Liver (tissue), 9 donors: Measurements from ENCODE around the gene JAZF1. TPM values are rescaled to one million over a fixed set of nuclear protein-coding genes. Genes with fewer than 3 reads are reported as not detected.

Source experiments
- DNase-seq: peaks from one replicate; pipeline ENCODE4 v3.0.0-alpha.2; 2017; ENCODE audit warnings: low spot score
- H3K27ac ChIP-seq, 2 donors: one replicate each; pipeline ENCODE4 v1.7.0; 2013; ENCODE audit warnings: inconsistent platforms in 2 of 2, low read length in 2 of 2, control low read depth in 1 of 2, low read depth in 1 of 2, mild to moderate bottlenecking in 1 of 2
- H3K27me3 ChIP-seq, 4 donors: one replicate each; pipeline versions ENCODE4 v1.6.1 to v1.7.0; 2013; ENCODE audit warnings: low read length in 3 of 4, inconsistent platforms in 1 of 4, mild to moderate bottlenecking in 1 of 4, moderate library complexity in 1 of 4; ENCODE audit not compliant: control insufficient read depth in 4 of 4, insufficient read depth in 4 of 4
- H3K36me3 ChIP-seq, 4 donors: one replicate each; pipeline versions ENCODE4 v1.6.1 to v1.7.0; 2013; ENCODE audit warnings: low read length in 3 of 4, mild to moderate bottlenecking in 3 of 4, low read depth in 1 of 4, moderate library complexity in 1 of 4; ENCODE audit not compliant: control insufficient read depth in 4 of 4, insufficient read depth in 3 of 4
- H3K4me1 ChIP-seq, 4 donors: one replicate each; pipeline versions ENCODE4 v1.6.1 to v1.7.0; 2013; ENCODE audit warnings: low read length in 3 of 4, mild to moderate bottlenecking in 3 of 4, moderate library complexity in 1 of 4; ENCODE audit not compliant: control insufficient read depth in 4 of 4, insufficient read depth in 4 of 4
- H3K4me3 ChIP-seq, 3 donors: one replicate each; pipeline versions ENCODE4 v1.6.1 to v1.7.0; 2013; ENCODE audit warnings: low read length in 3 of 3, control low read depth in 1 of 3, low read depth in 1 of 3, mild to moderate bottlenecking in 1 of 3
- H3K9ac ChIP-seq, 2 donors: one replicate each; pipeline ENCODE4 v1.7.0; 2013; ENCODE audit warnings: low read length in 2 of 2, mild to moderate bottlenecking in 2 of 2, moderate library complexity in 2 of 2, control low read depth in 1 of 2, low read depth in 1 of 2
- H3K9me3 ChIP-seq, 4 donors: one replicate each; pipeline versions ENCODE4 v1.6.1 to v1.7.0; 2013; ENCODE audit warnings: low read length in 3 of 4; ENCODE audit not compliant: control insufficient read depth in 4 of 4
- EGR1 ChIP-seq, 2 donors: IDR thresholded peaks; 2 replicates each; pipeline ENCODE4 v1.6.1; 2016 to 2018; ENCODE audit warnings: antibody characterized with exemption in 2 of 2, low read depth in 2 of 2
- FOXA1 ChIP-seq: IDR thresholded peaks from 2 replicates; pipeline ENCODE4 v1.6.1; 2016; ENCODE audit warnings: antibody characterized with exemption
- FOXA2 ChIP-seq: IDR thresholded peaks from 2 replicates; pipeline ENCODE4 v1.6.1; 2016; ENCODE audit warnings: antibody characterized with exemption
- GABPA ChIP-seq, 2 donors: IDR thresholded peaks in 1 of 2; conservative IDR thresholded peaks in 1 of 2; 2 replicates each; pipeline ENCODE4 v1.6.1; 2016; ENCODE audit warnings: antibody characterized with exemption in 2 of 2, mild to moderate bottlenecking in 1 of 2, moderate library complexity in 1 of 2
- HNF4A ChIP-seq, 2 donors: conservative IDR thresholded peaks; 2 replicates each; pipeline ENCODE4 v1.6.1; 2016; ENCODE audit warnings: antibody characterized with exemption in 2 of 2, mild to moderate bottlenecking in 2 of 2
- HNF4G ChIP-seq: IDR thresholded peaks from 2 replicates; pipeline ENCODE4 v1.6.1; 2016; ENCODE audit warnings: antibody characterized with exemption
- JUND ChIP-seq, 2 donors: IDR thresholded peaks; 2 replicates each; pipeline ENCODE4 v1.6.1; 2016; ENCODE audit warnings: antibody characterized with exemption in 2 of 2
- NR2F2 ChIP-seq: IDR thresholded peaks from 2 replicates; pipeline ENCODE4 v1.6.1; 2016; ENCODE audit warnings: antibody characterized with exemption
- RAD21 ChIP-seq, 2 donors: IDR thresholded peaks; 2 replicates each; pipeline ENCODE4 v1.6.1; 2016; ENCODE audit warnings: antibody characterized with exemption in 2 of 2, mild to moderate bottlenecking in 2 of 2
- RXRA ChIP-seq, 2 donors: IDR thresholded peaks; 2 replicates each; pipeline ENCODE4 v1.6.1; 2017 to 2018; ENCODE audit warnings: antibody characterized with exemption in 2 of 2, mild to moderate bottlenecking in 1 of 2
- SP1 ChIP-seq: IDR thresholded peaks from 2 replicates; pipeline ENCODE4 v1.6.1; 2018; ENCODE audit warnings: antibody characterized with exemption, mild to moderate bottlenecking
- TAF1 ChIP-seq: conservative IDR thresholded peaks from 2 replicates; pipeline ENCODE4 v1.6.1; 2016; ENCODE audit warnings: antibody characterized with exemption, mild to moderate bottlenecking
- YY1 ChIP-seq: IDR thresholded peaks from 2 replicates; pipeline ENCODE4 v1.6.1; 2016; ENCODE audit warnings: antibody characterized with exemption, mild to moderate bottlenecking
- WGBS: extraction: QIAGEN DNeasy Blood & Tissue Kit; methylation state at CpG from one replicate; pipeline ENCODE4 v1.1.7; 2013; 5-methylcytosine and 5-hydroxymethylcytosine counted together
- polyA plus RNA-seq, 2 donors: library from polyadenylated mRNA; stranded (reverse) in 1 of 2; unstranded in 1 of 2; fragments of 200-250 nt in 1 of 2; fragments of >200 nt in 1 of 2; fragmentation: Nextera tagmentation in 1 of 2; extraction: Ambion mirVana in 1 of 2; gene quantifications; one replicate each; pipeline versions ENCODE4 v1.2.1 to v1.2.3, GENCODE V29; 2013 to 2015
- total RNA-seq, 2 donors: library from RNA; depleted of rRNA; stranded (reverse); fragments of >200 nt; gene quantifications; one replicate each; pipeline ENCODE4 v1.2.3, GENCODE V29; 2014
- TF ChIP-seq, protein P1 (sequence below): IDR thresholded peaks from 2 replicates; pipeline ENCODE4 v1.6.1; 2016; ENCODE audit warnings: antibody characterized with exemption
- TF ChIP-seq, protein P2 (sequence below): fragments of 150-350 bp; IDR thresholded peaks from 2 replicates; pipeline ENCODE4 v1.5.1; 2017; ENCODE audit warnings: improper control_type of control experiment, low read depth, low read length; ENCODE audit not compliant: missing input control
- TF ChIP-seq, protein P3 (sequence below): IDR thresholded peaks from 2 replicates; pipeline ENCODE4 v1.6.1; 2016; ENCODE audit warnings: antibody characterized with exemption
- TF ChIP-seq, protein P4 (sequence below): IDR thresholded peaks from 2 replicates; pipeline ENCODE4 v1.6.1; 2016; ENCODE audit warnings: antibody characterized with exemption, mild to moderate bottlenecking
- TF ChIP-seq, protein P5 (sequence below): IDR thresholded peaks from 2 replicates; pipeline ENCODE4 v1.6.1; 2016; ENCODE audit warnings: antibody characterized with exemption
- donor health status: healthy.
- donor health status: healthy.
- donor health status: healthy.
- donor health status: healthy.
- donor health status: healthy.

JAZF1 gene
- total and polyA plus RNA-seq, 4 donors, result 2.7 to 17.8 (median 4.0) TPM

DNA sequence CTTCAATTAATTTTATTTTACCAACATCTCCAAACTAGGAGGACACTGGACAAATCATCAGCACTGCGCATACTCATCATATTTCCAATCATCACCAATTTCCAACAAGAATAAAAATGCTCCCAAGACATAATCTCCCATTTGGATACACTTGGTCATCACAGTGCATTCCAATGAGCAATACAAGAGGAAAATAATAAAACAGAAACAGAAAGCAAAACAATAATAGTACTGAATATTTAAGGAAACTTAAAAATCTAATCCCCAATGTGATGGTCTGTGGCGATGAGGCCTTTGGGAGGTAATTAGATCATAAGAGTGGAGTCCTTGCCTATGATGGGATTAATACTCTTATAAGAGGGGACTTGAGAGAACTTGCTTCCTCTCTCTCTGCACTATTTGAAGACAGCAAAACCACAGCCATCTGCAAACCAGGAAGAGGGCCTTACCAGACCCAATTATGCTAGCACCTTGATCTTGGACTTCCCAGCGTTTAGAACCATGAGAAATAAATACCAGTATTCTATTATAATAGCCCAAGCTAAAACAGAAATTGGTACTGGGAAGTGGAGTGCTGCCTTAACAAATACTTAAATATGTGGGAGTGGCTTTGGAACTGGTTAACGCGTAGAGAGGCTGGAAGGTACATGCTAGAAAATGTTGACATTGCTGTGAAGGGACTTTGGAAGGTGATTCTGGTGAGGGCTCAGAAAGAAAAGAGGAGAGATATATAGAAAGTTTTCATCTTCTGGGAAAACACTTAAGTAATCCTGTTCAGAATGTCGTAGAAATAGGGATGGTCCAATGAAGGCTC, 91.5 kb downstream of the JAZF1 start:
- H3K9me3 ChIP-seq, result no peaks in the 10 kb centered on the region
- no peak overlapping the region for H3K27ac ChIP-seq
- DNase-seq, result no peak
- peaks cover 0 to 5% (median 3%) of the 10 kb centered on the region in 4 donors for H3K4me1 ChIP-seq
- H3K36me3 ChIP-seq, result no peaks in the 10 kb centered on the region
- WGBS, result 95% methylated on average over 6 of the region's 6 CpGs
- H3K4me3 ChIP-seq, result no peak overlapping the region
- TF ChIP-seq, protein P1, sequence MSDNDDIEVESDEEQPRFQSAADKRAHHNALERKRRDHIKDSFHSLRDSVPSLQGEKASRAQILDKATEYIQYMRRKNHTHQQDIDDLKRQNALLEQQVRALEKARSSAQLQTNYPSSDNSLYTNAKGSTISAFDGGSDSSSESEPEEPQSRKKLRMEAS, result no peak
- TF ChIP-seq SP1 (no peak), FOXA2 (no peak), YY1 (no peak), RXRA (IDR thresholded peaks at IDR 0.05) (no peak), FOXA1 (no peak), EGR1 (IDR thresholded peaks at IDR 0.05; ENCODE audit: low read depth in 2 of 2) (no peak), JUND (IDR thresholded peaks at IDR 0.05) (no peak), GABPA (IDR thresholded peaks at IDR 0.05 in 1 of 2, conservative IDR thresholded peaks at IDR 0.05 in 1 of 2) (no peak), TAF1 (no peak), RAD21 (IDR thresholded peaks at IDR 0.05) (no peak), HNF4A (conservative IDR thresholded peaks at IDR 0.05) (no peak), HNF4G (no peak), NR2F2 (no peak)
- TF ChIP-seq, protein P2, sequence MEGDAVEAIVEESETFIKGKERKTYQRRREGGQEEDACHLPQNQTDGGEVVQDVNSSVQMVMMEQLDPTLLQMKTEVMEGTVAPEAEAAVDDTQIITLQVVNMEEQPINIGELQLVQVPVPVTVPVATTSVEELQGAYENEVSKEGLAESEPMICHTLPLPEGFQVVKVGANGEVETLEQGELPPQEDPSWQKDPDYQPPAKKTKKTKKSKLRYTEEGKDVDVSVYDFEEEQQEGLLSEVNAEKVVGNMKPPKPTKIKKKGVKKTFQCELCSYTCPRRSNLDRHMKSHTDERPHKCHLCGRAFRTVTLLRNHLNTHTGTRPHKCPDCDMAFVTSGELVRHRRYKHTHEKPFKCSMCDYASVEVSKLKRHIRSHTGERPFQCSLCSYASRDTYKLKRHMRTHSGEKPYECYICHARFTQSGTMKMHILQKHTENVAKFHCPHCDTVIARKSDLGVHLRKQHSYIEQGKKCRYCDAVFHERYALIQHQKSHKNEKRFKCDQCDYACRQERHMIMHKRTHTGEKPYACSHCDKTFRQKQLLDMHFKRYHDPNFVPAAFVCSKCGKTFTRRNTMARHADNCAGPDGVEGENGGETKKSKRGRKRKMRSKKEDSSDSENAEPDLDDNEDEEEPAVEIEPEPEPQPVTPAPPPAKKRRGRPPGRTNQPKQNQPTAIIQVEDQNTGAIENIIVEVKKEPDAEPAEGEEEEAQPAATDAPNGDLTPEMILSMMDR, result no peak
- TF ChIP-seq, protein P3, sequence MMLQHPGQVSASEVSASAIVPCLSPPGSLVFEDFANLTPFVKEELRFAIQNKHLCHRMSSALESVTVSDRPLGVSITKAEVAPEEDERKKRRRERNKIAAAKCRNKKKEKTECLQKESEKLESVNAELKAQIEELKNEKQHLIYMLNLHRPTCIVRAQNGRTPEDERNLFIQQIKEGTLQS, result no peak
- TF ChIP-seq, protein P4, sequence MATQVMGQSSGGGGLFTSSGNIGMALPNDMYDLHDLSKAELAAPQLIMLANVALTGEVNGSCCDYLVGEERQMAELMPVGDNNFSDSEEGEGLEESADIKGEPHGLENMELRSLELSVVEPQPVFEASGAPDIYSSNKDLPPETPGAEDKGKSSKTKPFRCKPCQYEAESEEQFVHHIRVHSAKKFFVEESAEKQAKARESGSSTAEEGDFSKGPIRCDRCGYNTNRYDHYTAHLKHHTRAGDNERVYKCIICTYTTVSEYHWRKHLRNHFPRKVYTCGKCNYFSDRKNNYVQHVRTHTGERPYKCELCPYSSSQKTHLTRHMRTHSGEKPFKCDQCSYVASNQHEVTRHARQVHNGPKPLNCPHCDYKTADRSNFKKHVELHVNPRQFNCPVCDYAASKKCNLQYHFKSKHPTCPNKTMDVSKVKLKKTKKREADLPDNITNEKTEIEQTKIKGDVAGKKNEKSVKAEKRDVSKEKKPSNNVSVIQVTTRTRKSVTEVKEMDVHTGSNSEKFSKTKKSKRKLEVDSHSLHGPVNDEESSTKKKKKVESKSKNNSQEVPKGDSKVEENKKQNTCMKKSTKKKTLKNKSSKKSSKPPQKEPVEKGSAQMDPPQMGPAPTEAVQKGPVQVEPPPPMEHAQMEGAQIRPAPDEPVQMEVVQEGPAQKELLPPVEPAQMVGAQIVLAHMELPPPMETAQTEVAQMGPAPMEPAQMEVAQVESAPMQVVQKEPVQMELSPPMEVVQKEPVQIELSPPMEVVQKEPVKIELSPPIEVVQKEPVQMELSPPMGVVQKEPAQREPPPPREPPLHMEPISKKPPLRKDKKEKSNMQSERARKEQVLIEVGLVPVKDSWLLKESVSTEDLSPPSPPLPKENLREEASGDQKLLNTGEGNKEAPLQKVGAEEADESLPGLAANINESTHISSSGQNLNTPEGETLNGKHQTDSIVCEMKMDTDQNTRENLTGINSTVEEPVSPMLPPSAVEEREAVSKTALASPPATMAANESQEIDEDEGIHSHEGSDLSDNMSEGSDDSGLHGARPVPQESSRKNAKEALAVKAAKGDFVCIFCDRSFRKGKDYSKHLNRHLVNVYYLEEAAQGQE, result no peak
- TF ChIP-seq, protein P5, sequence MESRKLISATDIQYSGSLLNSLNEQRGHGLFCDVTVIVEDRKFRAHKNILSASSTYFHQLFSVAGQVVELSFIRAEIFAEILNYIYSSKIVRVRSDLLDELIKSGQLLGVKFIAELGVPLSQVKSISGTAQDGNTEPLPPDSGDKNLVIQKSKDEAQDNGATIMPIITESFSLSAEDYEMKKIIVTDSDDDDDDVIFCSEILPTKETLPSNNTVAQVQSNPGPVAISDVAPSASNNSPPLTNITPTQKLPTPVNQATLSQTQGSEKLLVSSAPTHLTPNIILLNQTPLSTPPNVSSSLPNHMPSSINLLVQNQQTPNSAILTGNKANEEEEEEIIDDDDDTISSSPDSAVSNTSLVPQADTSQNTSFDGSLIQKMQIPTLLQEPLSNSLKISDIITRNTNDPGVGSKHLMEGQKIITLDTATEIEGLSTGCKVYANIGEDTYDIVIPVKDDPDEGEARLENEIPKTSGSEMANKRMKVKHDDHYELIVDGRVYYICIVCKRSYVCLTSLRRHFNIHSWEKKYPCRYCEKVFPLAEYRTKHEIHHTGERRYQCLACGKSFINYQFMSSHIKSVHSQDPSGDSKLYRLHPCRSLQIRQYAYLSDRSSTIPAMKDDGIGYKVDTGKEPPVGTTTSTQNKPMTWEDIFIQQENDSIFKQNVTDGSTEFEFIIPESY, result no peak
- no peaks in the 10 kb centered on the region for H3K27me3 ChIP-seq
- no peak overlapping the region for H3K9ac ChIP-seq
